ENCODE results near the gene PRKCE. TPM values are rescaled to one million over a fixed set of nuclear protein-coding genes. Genes with fewer than 3 reads are reported as not detected.
A peak's percentile ranks its signal among the peaks of the same experiment; 100 is the strongest.

The PRKCE gene
- total RNA-seq, 1 experiment from 2014 or later, result 12.1 TPM

- Mint-ChIP-seq H3K36me3 (ENCODE audit: insufficient read depth, unreplicated experiment) (peaks cover 6% of the 10 kb centered on the region), H3K4me1 (ENCODE audit: insufficient read depth, unreplicated experiment) (peaks cover 21% of the 10 kb centered on the region), H3K9me3 (ENCODE audit: unreplicated experiment) (no peaks in the 10 kb centered on the region), H3K27me3 (ENCODE audit: insufficient read depth, unreplicated experiment) (no peaks in the 10 kb centered on the region), H3K27ac (ENCODE audit: low read depth, unreplicated experiment) (no peak overlapping the region), H3K4me3 (ENCODE audit: unreplicated experiment) (no peak overlapping the region)
- intact Hi-C loops (cut with micrococcal nuclease), result no loop called here
- ChIA-PET POLR2A (no interaction called here), CTCF (interaction anchor here (0.9 kb wide), 1 partner anchor 302 kb away, joined by 3 read pairs; no protein-coding TSS in a partner anchor)
- no TSS peak for BruUV-seq (replicated peaks)
- no peak for DNase-seq (ENCODE audit: unreplicated experiment)
- TF ChIP-seq CTCF (IDR thresholded peaks at IDR 0.05; ENCODE audit: unreplicated experiment), result no peak
These were observed 293.8 kb downstream of the PRKCE start for GRCh38 chr2:45945302-45945717.

GRCh38 chr2:45946023-45946422, 294.5 kb downstream of the PRKCE start:
- H3K27ac Mint-ChIP-seq (ENCODE audit: low read depth, unreplicated experiment), result no peak overlapping the region
- no peak for TF ChIP-seq CTCF (IDR thresholded peaks at IDR 0.05; ENCODE audit: unreplicated experiment)
- intact Hi-C loops (cut with micrococcal nuclease), result no loop called here
- no peaks in the 10 kb centered on the region for H3K9me3 Mint-ChIP-seq (ENCODE audit: unreplicated experiment)
- peaks cover 6% of the 10 kb centered on the region for H3K36me3 Mint-ChIP-seq (ENCODE audit: insufficient read depth, unreplicated experiment)
- peaks cover 21% of the 10 kb centered on the region for H3K4me1 Mint-ChIP-seq (ENCODE audit: insufficient read depth, unreplicated experiment)
- CTCF ChIA-PET, result interaction anchor here (0.7 to 1.1 kb wide), 4 partner anchors 46 to 361 kb away, joined by 3 to 5 read pairs (median 3); no protein-coding TSS in a partner anchor
- BruUV-seq (replicated peaks), result no TSS peak
- DNase-seq (ENCODE audit: unreplicated experiment), result peak; percentile 27
- no peaks in the 10 kb centered on the region for H3K27me3 Mint-ChIP-seq (ENCODE audit: insufficient read depth, unreplicated experiment)
- no peak overlapping the region for H3K4me3 Mint-ChIP-seq (ENCODE audit: unreplicated experiment)
- POLR2A ChIA-PET, result interaction anchor here (0.6 to 1.5 kb wide), 2 partner anchors 15 to 354 kb away, joined by 3 to 4 read pairs; no protein-coding TSS in a partner anchor

GRCh38 chr2:45950606-45951005, 299.1 kb downstream of the PRKCE start:
- no peaks in the 10 kb centered on the region for H3K9me3 Mint-ChIP-seq (ENCODE audit: unreplicated experiment)
- intact Hi-C loops (cut with micrococcal nuclease), result no loop called here
- H3K27me3 Mint-ChIP-seq (ENCODE audit: insufficient read depth, unreplicated experiment), result no peaks in the 10 kb centered on the region
- H3K4me1 Mint-ChIP-seq (ENCODE audit: insufficient read depth, unreplicated experiment), result peaks cover 9% of the 10 kb centered on the region
- TF ChIP-seq CTCF (IDR thresholded peaks at IDR 0.05; ENCODE audit: unreplicated experiment), result no peak
- H3K36me3 Mint-ChIP-seq (ENCODE audit: insufficient read depth, unreplicated experiment), result peaks cover 6% of the 10 kb centered on the region
- H3K4me3 Mint-ChIP-seq (ENCODE audit: unreplicated experiment), result no peak overlapping the region
- no peak overlapping the region for H3K27ac Mint-ChIP-seq (ENCODE audit: low read depth, unreplicated experiment)
- BruUV-seq (replicated peaks), result no TSS peak
- ChIA-PET POLR2A (no interaction called here), CTCF (interaction anchor here (1.1 to 1.2 kb wide), 2 partner anchors 12 to 308 kb away, joined by 3 to 4 read pairs; no protein-coding TSS in a partner anchor)
- no peak for DNase-seq (ENCODE audit: unreplicated experiment)

GRCh38 chr2:45951025-45951727, 299.7 kb downstream of the PRKCE start:
- DNase-seq (ENCODE audit: unreplicated experiment), result no peak
- intact Hi-C loops (cut with micrococcal nuclease), result no loop called here
- CTCF ChIA-PET, result interaction anchor here (0.8 to 1.2 kb wide), 3 partner anchors 12 to 681 kb away, joined by 3 to 4 read pairs (median 3); no protein-coding TSS in a partner anchor
- Mint-ChIP-seq H3K9me3 (ENCODE audit: unreplicated experiment) (no peaks in the 10 kb centered on the region), H3K27me3 (ENCODE audit: insufficient read depth, unreplicated experiment) (no peaks in the 10 kb centered on the region), H3K36me3 (ENCODE audit: insufficient read depth, unreplicated experiment) (peaks cover 6% of the 10 kb centered on the region), H3K4me1 (ENCODE audit: insufficient read depth, unreplicated experiment) (peaks cover 3% of the 10 kb centered on the region), H3K4me3 (ENCODE audit: unreplicated experiment) (no peak overlapping the region), H3K27ac (ENCODE audit: low read depth, unreplicated experiment) (no peak overlapping the region)
- BruUV-seq (replicated peaks), result no TSS peak
- TF ChIP-seq CTCF (IDR thresholded peaks at IDR 0.05; ENCODE audit: unreplicated experiment), result no peak
- POLR2A ChIA-PET, result interaction anchor here (1.1 kb wide), 1 partner anchor 13 kb away, joined by 3 read pairs; no protein-coding TSS in a partner anchor

Data from MCF 10A (cell line).